Measurements from ENCODE around the gene REEP5. TPM values are rescaled to one million over a fixed set of nuclear protein-coding genes. Genes with fewer than 3 reads are reported as not detected.

REEP5 gene
- total RNA-seq (2022) (64.8 and 65.2 TPM in 2 replicates), Bru-seq, nascent RNA (percentile 88 among the genes with signal in this experiment), BruChase-seq, experiment 1, labeled RNA remaining after a 6-hour chase (percentile 88 among the genes with signal in this experiment), BruChase-seq, experiment 2, labeled RNA remaining after a 2-hour chase (percentile 82 among the genes with signal in this experiment)
- long read RNA-seq, transcript REEP5-202 (5 exons, 3,326 nt), result major isoform, 199 of 216 reads
- long read RNA-seq, partial matches to known transcripts, result 3 of 216 reads
- long read RNA-seq, other reads (novel, unspliced or antisense), result 11 of 216 reads

DNA sequence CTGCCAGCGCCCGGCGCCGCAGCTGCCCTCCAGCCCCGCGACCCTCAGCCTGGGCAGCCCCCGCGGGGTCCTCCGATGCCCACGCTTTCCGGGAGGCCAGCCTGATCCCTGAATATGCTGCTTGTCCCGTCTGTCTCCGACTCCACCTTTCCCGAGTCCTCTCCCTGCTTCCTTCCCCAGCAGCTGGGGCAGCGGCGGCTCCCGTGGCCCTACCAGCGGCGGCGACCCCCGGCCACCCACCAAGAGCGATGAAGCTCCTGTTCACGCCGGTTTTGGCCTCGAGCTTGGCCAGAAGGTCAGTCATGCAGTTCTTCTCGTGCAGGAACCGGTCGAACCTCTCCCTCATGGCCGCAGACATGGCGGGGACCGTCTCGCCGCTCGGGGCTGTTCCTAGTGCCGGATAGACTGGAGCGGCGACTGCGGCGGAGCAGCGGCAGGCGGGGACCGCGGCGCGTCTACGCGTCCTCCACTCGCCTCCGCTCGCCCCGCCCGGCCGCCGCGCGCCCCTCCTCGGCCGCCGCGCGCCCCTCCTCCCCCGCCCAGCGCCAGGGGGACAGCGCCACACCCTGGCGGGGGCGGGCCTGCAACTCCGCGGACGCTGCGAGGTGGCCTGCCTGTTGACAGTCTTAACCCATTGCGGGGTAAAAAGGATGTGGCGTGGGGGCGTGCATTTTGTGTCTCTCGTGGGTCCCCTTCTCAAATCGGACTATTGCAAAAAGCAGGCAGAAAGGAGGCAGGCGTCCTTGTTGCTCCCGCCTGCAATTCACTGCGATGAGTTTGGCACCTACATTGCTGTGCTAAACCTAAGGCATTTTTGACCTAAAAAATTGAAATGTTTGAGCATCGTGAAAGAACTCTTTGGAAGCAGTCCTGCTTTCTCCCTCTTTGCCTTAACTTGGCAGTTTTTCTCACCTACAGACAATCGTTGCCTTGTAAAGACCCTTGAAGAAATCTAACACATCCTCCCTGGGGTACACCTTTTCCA is at the start of gene REEP5:
REEP5 (minus strand) TSS at position 395 of the 985 bp plus-strand sequence; CDS start at position 358, 37 bp downstream.
- peak within 1 kb of the TSS; percentile 98 for H3K27ac Mint-ChIP-seq (ENCODE audit: low read depth, unreplicated experiment)
- ChIA-PET CTCF (interaction anchor here (0.5 to 2.3 kb wide), 25 partner anchors 8 to 592 kb away, joined by 3 to 10 read pairs (median 3); partner anchors contain the start of gene YTHDC2), POLR2A (interaction anchor here (0.6 to 4.2 kb wide), 14 partner anchors 9 to 236 kb away, joined by 3 to 26 read pairs (median 10); partner anchors contain the start of genes DCP2 and SRP19)
- DNase-seq (ENCODE audit: unreplicated experiment), result peak; percentile 75
- peaks cover 20% of the 10 kb centered on the region for H3K36me3 Mint-ChIP-seq (ENCODE audit: insufficient read depth, unreplicated experiment)
- intact Hi-C loops (cut with micrococcal nuclease), result loop anchor here (1.0 to 5.0 kb wide), 4 partner anchors 42 to 371 kb away; partner anchors contain the start of gene SRP19
- no peaks in the 10 kb centered on the region for H3K27me3 Mint-ChIP-seq (ENCODE audit: insufficient read depth, unreplicated experiment)
- H3K4me1 Mint-ChIP-seq (ENCODE audit: insufficient read depth, unreplicated experiment), result peaks cover 19% of the 10 kb centered on the region
- H3K4me3 Mint-ChIP-seq (ENCODE audit: unreplicated experiment), result peak within 1 kb of the TSS; percentile 99
- TF ChIP-seq, protein P1, sequence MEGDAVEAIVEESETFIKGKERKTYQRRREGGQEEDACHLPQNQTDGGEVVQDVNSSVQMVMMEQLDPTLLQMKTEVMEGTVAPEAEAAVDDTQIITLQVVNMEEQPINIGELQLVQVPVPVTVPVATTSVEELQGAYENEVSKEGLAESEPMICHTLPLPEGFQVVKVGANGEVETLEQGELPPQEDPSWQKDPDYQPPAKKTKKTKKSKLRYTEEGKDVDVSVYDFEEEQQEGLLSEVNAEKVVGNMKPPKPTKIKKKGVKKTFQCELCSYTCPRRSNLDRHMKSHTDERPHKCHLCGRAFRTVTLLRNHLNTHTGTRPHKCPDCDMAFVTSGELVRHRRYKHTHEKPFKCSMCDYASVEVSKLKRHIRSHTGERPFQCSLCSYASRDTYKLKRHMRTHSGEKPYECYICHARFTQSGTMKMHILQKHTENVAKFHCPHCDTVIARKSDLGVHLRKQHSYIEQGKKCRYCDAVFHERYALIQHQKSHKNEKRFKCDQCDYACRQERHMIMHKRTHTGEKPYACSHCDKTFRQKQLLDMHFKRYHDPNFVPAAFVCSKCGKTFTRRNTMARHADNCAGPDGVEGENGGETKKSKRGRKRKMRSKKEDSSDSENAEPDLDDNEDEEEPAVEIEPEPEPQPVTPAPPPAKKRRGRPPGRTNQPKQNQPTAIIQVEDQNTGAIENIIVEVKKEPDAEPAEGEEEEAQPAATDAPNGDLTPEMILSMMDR (IDR thresholded peaks at IDR 0.05; ENCODE audit: unreplicated experiment), result peak; percentile 54
- no peaks in the 10 kb centered on the region for H3K9me3 Mint-ChIP-seq (ENCODE audit: unreplicated experiment)
- BruUV-seq (replicated peaks), result no TSS peak

DNA sequence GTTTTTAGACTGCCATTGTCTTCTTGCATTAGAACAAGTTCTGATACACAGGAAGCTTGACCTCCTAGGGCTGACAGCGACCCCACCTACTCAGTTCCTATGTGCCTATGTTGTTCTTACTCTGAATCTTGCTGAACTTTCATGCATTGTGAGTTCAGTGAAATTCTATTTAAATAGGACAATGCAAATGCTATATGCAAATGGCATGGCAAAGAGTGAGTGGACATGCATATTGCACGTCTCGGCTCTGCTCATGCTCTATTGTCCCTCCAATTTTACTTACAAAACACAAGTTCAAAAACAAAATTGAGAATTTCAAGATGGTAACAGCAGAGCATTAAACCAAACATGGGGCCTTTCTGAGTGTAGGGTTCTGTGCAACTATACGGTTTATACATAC is 49.2 kb upstream of the REEP5 start:
- no peak for DNase-seq (ENCODE audit: unreplicated experiment)
- no peak overlapping the region for H3K27ac Mint-ChIP-seq (ENCODE audit: low read depth, unreplicated experiment)
- no TSS peak for BruUV-seq (replicated peaks)
- ChIA-PET CTCF (interaction anchor here (0.6 kb wide), 1 partner anchor 48 kb away, joined by 4 read pairs; no protein-coding TSS in a partner anchor), POLR2A (interaction anchor here (1.1 to 1.2 kb wide), 3 partner anchors 13 to 111 kb away, joined by 3 to 4 read pairs (median 3); no protein-coding TSS in a partner anchor)
- no peaks in the 10 kb centered on the region for H3K9me3 Mint-ChIP-seq (ENCODE audit: unreplicated experiment)
- H3K27me3 Mint-ChIP-seq (ENCODE audit: insufficient read depth, unreplicated experiment), result no peaks in the 10 kb centered on the region
- intact Hi-C loops (cut with micrococcal nuclease), result no loop called here
- TF ChIP-seq, protein P1 (IDR thresholded peaks at IDR 0.05; ENCODE audit: unreplicated experiment), result no peak
- H3K4me3 Mint-ChIP-seq (ENCODE audit: unreplicated experiment), result no peak overlapping the region
- H3K4me1 Mint-ChIP-seq (ENCODE audit: insufficient read depth, unreplicated experiment), result peaks cover 8% of the 10 kb centered on the region
- no peaks in the 10 kb centered on the region for H3K36me3 Mint-ChIP-seq (ENCODE audit: insufficient read depth, unreplicated experiment)

DNA sequence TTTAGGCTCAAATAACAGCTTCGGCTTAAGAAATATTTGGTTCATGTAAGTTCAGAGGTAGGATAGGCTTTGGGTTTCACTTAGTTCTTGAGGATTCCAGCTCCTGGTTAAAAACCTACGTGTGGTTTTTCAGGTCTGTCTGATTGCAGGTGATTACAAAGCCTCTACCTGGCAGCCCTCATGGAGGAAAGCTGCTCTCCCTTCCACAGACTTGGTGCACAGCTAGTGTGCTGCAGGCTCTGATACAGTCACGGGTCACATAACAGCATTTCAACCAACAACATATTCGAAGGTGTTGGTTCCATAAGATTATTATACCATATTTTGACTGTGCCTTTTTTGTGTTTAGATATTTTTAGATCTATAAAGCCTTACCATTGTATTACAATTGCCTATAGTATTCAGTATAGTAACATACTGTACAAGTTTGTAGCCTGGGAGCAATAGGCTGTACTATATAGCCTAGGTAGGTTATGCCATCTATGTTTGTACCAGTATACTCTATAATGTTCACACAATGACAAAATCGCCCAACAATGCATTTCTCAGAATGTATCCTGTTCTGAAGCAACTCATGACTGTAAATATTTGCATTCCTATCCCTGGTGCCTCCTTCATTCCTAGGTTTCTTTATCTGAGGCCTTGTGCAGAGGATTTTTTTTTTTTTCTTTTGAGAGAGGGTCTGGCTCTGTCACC is 46.5 kb upstream of the REEP5 start:
- no peaks in the 10 kb centered on the region for H3K27me3 Mint-ChIP-seq (ENCODE audit: insufficient read depth, unreplicated experiment)
- intact Hi-C loops (cut with micrococcal nuclease), result no loop called here
- DNase-seq (ENCODE audit: unreplicated experiment), result no peak
- TF ChIP-seq, protein P1 (IDR thresholded peaks at IDR 0.05; ENCODE audit: unreplicated experiment), result no peak
- no peaks in the 10 kb centered on the region for H3K36me3 Mint-ChIP-seq (ENCODE audit: insufficient read depth, unreplicated experiment)
- no peak overlapping the region for H3K4me3 Mint-ChIP-seq (ENCODE audit: unreplicated experiment)
- H3K27ac Mint-ChIP-seq (ENCODE audit: low read depth, unreplicated experiment), result no peak overlapping the region
- CTCF ChIA-PET, result interaction anchor here (0.5 to 1.9 kb wide), 7 partner anchors 10 to 211 kb away, joined by 3 to 10 read pairs (median 4); partner anchors contain the start of genes REEP5 and SRP19
- no TSS peak for BruUV-seq (replicated peaks)
- H3K9me3 Mint-ChIP-seq (ENCODE audit: unreplicated experiment), result no peaks in the 10 kb centered on the region
- POLR2A ChIA-PET, result interaction anchor here (0.6 to 2.1 kb wide), 3 partner anchors 8 to 55 kb away, joined by 3 to 15 read pairs (median 3); partner anchors contain the start of gene DCP2
- H3K4me1 Mint-ChIP-seq (ENCODE audit: insufficient read depth, unreplicated experiment), result peaks cover 5% of the 10 kb centered on the region
